Neural cell (in vitro differentiated cells): ENCODE measurements around the gene NATD1. TPM values are rescaled to one million over a fixed set of nuclear protein-coding genes. Genes with fewer than 3 reads are reported as not detected.

Source experiments
- H2AFZ ChIP-seq: fragments of 200-600, 300-800 bp; sonication (generic), shearing (Covaris generic); 2 replicates; pipeline ENCODE4 v1.6.0; 2014; ENCODE audit warnings: low read depth, mild to moderate bottlenecking, antibody characterized with exemption, low read length, moderate library complexity
- H3F3A ChIP-seq: fragments of 200-600 bp; shearing (Covaris generic); 2 replicates; pipeline ENCODE4 v1.6.1; 2016; ENCODE audit warnings: mild to moderate bottlenecking, moderate library complexity, mixed read lengths, antibody characterized with exemption, low read length; ENCODE audit not compliant: insufficient read depth, poor library complexity, severe bottlenecking
- H3K27ac ChIP-seq: fragments of 200-600, 300-800 bp; sonication (generic), shearing (Covaris generic); 2 replicates; pipeline ENCODE4 v1.5.1; 2014; ENCODE audit warnings: mild to moderate bottlenecking, low read length, moderate library complexity
- H3K27me3 ChIP-seq: fragments of 300-800, 200-600 bp; sonication (generic), shearing (Covaris generic); 2 replicates; pipeline ENCODE4 v1.6.0; 2014; ENCODE audit warnings: mild to moderate bottlenecking, low read depth, low read length, moderate library complexity; ENCODE audit not compliant: insufficient read depth
- H3K36me3 ChIP-seq: fragments of 300-800, 200-600 bp; sonication (generic), shearing (Covaris generic); 2 replicates; pipeline ENCODE4 v1.5.1; 2014; ENCODE audit warnings: mild to moderate bottlenecking, antibody characterized with exemption, low read length, moderate library complexity; ENCODE audit not compliant: insufficient read depth
- H3K4me2 ChIP-seq: fragments of 300-800, 200-600 bp; sonication (generic), shearing (Covaris generic); 2 replicates; pipeline ENCODE4 v1.6.0; 2014; ENCODE audit warnings: mild to moderate bottlenecking, low read length
- H3K4me3 ChIP-seq: fragments of 300-800, 200-600 bp; sonication (generic), shearing (Covaris generic); 2 replicates; pipeline ENCODE4 v1.5.1; 2014; ENCODE audit warnings: mild to moderate bottlenecking, low read length, moderate library complexity
- H3K79me2 ChIP-seq: fragments of 200-600 bp; shearing (Covaris generic); replicated peaks from 2 replicates; pipeline ENCODE4 v1.6.0; 2014; ENCODE audit warnings: mild to moderate bottlenecking, low read length, moderate library complexity; ENCODE audit not compliant: insufficient read depth
- H3K9ac ChIP-seq: fragments of 300-800, 200-600 bp; sonication (generic), shearing (Covaris generic); 2 replicates; pipeline ENCODE4 v1.6.1; 2016; ENCODE audit warnings: mild to moderate bottlenecking, low read length, mixed read lengths
- H3K9me2 ChIP-seq: fragments of 200-600 bp; shearing (Covaris generic); 2 replicates; pipeline ENCODE4 v1.6.1; 2016; ENCODE audit warnings: mild to moderate bottlenecking, low read length, mixed read lengths; ENCODE audit not compliant: insufficient read depth
- H3K9me3 ChIP-seq: fragments of 200-600, 300-800 bp; sonication (generic), shearing (Covaris generic); 2 replicates; pipeline ENCODE4 v1.6.1; 2016; ENCODE audit warnings: mild to moderate bottlenecking, mixed run types, low read length, moderate library complexity, mixed read lengths
- H4K20me1 ChIP-seq: fragments of 200-600 bp; shearing (Covaris generic); 2 replicates; pipeline ENCODE4 v1.6.1; 2016; ENCODE audit warnings: mild to moderate bottlenecking, mixed run types; ENCODE audit not compliant: insufficient read depth
- CTCF ChIP-seq: fragments of 450-650 bp; IDR thresholded peaks from 2 replicates; pipeline ENCODE4 v1.5.1; 2014; ENCODE audit warnings: antibody characterized with exemption, mild to moderate bottlenecking, moderate library complexity; ENCODE audit not compliant: poor library complexity, severe bottlenecking
- EP300 ChIP-seq: fragments of 450-650 bp; conservative IDR thresholded peaks from 2 replicates; pipeline ENCODE4 v1.6.1; 2014; ENCODE audit warnings: antibody characterized with exemption, mild to moderate bottlenecking, moderate library complexity; ENCODE audit not compliant: poor library complexity, severe bottlenecking
- EZH2 ChIP-seq: fragments of 200-600, 300-800 bp; shearing (Covaris generic), sonication (generic); IDR thresholded peaks from 2 replicates; pipeline ENCODE4 v1.6.1; 2014; ENCODE audit warnings: antibody characterized with exemption, low read length, borderline replicate concordance, mild to moderate bottlenecking; ENCODE audit not compliant: insufficient read depth, poor library complexity, severe bottlenecking
- MXI1 ChIP-seq: fragments of 450-650 bp; conservative IDR thresholded peaks from 2 replicates; pipeline ENCODE4 v1.6.1; 2014; ENCODE audit warnings: antibody characterized with exemption, mild to moderate bottlenecking; ENCODE audit not compliant: poor library complexity, severe bottlenecking
- POLR2AphosphoS5 ChIP-seq: IDR thresholded peaks from 2 replicates; pipeline ENCODE4 v1.6.1; 2012
- RAD21 ChIP-seq: fragments of 450-650 bp; conservative IDR thresholded peaks from 2 replicates; pipeline ENCODE4 v1.6.1; 2014; ENCODE audit warnings: antibody characterized with exemption, mild to moderate bottlenecking, moderate library complexity
- REST ChIP-seq: IDR thresholded peaks from 2 replicates; pipeline ENCODE4 v1.6.1; 2012; ENCODE audit warnings: borderline replicate concordance
- SMC3 ChIP-seq: fragments of 450-650 bp; conservative IDR thresholded peaks from 2 replicates; pipeline ENCODE4 v1.6.1; 2014; ENCODE audit warnings: antibody characterized with exemption, mild to moderate bottlenecking, moderate library complexity; ENCODE audit not compliant: poor library complexity
- TAF1 ChIP-seq: IDR thresholded peaks from 2 replicates; pipeline ENCODE4 v1.6.1; 2012; ENCODE audit warnings: low read depth
- polyA plus RNA-seq: library from polyadenylated mRNA; depleted of rRNA; stranded (reverse); fragments of >200 nt; gene quantifications from 2 replicates; pipeline ENCODE4 v1.2.3, GENCODE V29; 2014

NATD1 gene
- polyA plus RNA-seq, 1 donor from 2014 or later: 2.8 TPM

GRCh38 chr17:21276264-21276588 lies 23.0 kb upstream of the NATD1 start:
- H3K9ac ChIP-seq: peak overlapping the region; percentile 68
- H3F3A ChIP-seq: no peaks in the 10 kb centered on the region

GRCh38 chr17:21275579-21276263 lies 22.5 kb upstream of the NATD1 start:
- peak overlapping the region; percentile 48 for H2AFZ ChIP-seq
- TF ChIP-seq TAF1 (no peak), SMC3 (no peak), MXI1 (no peak), POLR2AphosphoS5 (peak; percentile 20), CTCF (peak; percentile 20), EP300 (no peak), REST (no peak), EZH2 (no peak), RAD21 (no peak)
- H3K79me2 ChIP-seq: no peaks in the 10 kb centered on the region
- no peak overlapping the region for H3K27ac ChIP-seq
- no peaks in the 10 kb centered on the region for H3K36me3 ChIP-seq
- H3K9me3 ChIP-seq: no peaks in the 10 kb centered on the region
- H4K20me1 ChIP-seq: no peaks in the 10 kb centered on the region
- H3K4me2 ChIP-seq: peak overlapping the region; percentile 61
- no peaks in the 10 kb centered on the region for H3F3A ChIP-seq
- H3K9me2 ChIP-seq: no peaks in the 10 kb centered on the region
- peak overlapping the region; percentile 68 for H3K9ac ChIP-seq
- H3K27me3 ChIP-seq: peaks cover 17% of the 10 kb centered on the region
- H3K4me3 ChIP-seq: peak overlapping the region; percentile 75

More at GRCh38 chr17:21276264-21276588, 23.0 kb upstream of the NATD1 start:
- no peaks in the 10 kb centered on the region for H3K79me2 ChIP-seq
- H3K36me3 ChIP-seq: no peaks in the 10 kb centered on the region
- H2AFZ ChIP-seq: no peak overlapping the region
- peak overlapping the region; percentile 61 for H3K4me2 ChIP-seq
- peak overlapping the region; percentile 75 for H3K4me3 ChIP-seq
- no peak for TF ChIP-seq SMC3
- no peak overlapping the region for H3K27ac ChIP-seq
- H3K27me3 ChIP-seq: peaks cover 17% of the 10 kb centered on the region
- no peaks in the 10 kb centered on the region for H4K20me1 ChIP-seq
- H3K9me3 ChIP-seq: no peaks in the 10 kb centered on the region
- no peaks in the 10 kb centered on the region for H3K9me2 ChIP-seq
